Transverse colon (tissue), 4 donors: Measurements from ENCODE around the gene ABLIM2.

ENCODE experiments used
- CTCF ChIP-seq, 5 experiments: fragments of 200-600 bp in 3 of 5; fragments of 450-650 bp in 2 of 5; sonication (generic) in 3 of 5; IDR thresholded peaks; 1 replicate in 2 of 5; 2 replicates in 3 of 5; pipeline ENCODE4 v1.5.1; 2016 to 2017; ENCODE audit warnings: antibody characterized with exemption in 5 of 5, inconsistent platforms in 3 of 5, mild to moderate bottlenecking in 2 of 5, moderate library complexity in 1 of 5
- EP300 ChIP-seq: sonication (generic); formaldehyde crosslinking; IDR thresholded peaks from one replicate; pipeline ENCODE4 v1.6.1; 2017; ENCODE audit warnings: antibody characterized with exemption, low read depth
- POLR2A ChIP-seq: fragments of 450-650 bp; IDR thresholded peaks from one replicate; pipeline ENCODE4 v1.6.1; 2016; ENCODE audit warnings: antibody characterized with exemption, mild to moderate bottlenecking, moderate library complexity
- POLR2AphosphoS5 ChIP-seq, 3 donors: sonication (generic); formaldehyde crosslinking; IDR thresholded peaks; one replicate each; pipeline ENCODE4 v1.6.1; 2016; ENCODE audit warnings: antibody characterized with exemption in 3 of 3

- TF ChIP-seq CTCF (IDR thresholded peaks at IDR 0.05) (no peak), POLR2A (no peak), POLR2AphosphoS5 (IDR thresholded peaks at IDR 0.05) (no peak), EP300 (no peak)
These were observed 39.7 kb upstream of the ABLIM2 start for GRCh38 chr4:8198206-8198905.
